Skeletal muscle cell (primary cell): ENCODE measurements around the gene PCDH1.
A peak's percentile ranks its signal among the peaks of the same experiment; 100 is the strongest.

Source experiments
- DNase-seq: peaks from one replicate; pipeline ENCODE4 v3.0.0-alpha.2; 2010; ENCODE audit warnings: low read depth
- H3K4me3 ChIP-seq: 2 replicates; pipeline ENCODE4 v1.5.1; 2011; ENCODE audit warnings: low read depth, mild to moderate bottlenecking, control low read depth, low read length, moderate library complexity

Gene PCDH1

GRCh38 chr5:141875795-141876627 lies 2.2 kb downstream of the PCDH1 start:
- H3K4me3 ChIP-seq: peak overlapping the region; percentile 24
- DNase-seq: no peak

- DNase-seq: no peak
- H3K4me3 ChIP-seq: no peak overlapping the region
These were observed 3.0 kb downstream of the PCDH1 start for GRCh38 chr5:141875022-141875740.

- no peak overlapping the region for H3K4me3 ChIP-seq
- DNase-seq: no peak
These were observed 3.8 kb downstream of the PCDH1 start for GRCh38 chr5:141874262-141874964.

GRCh38 chr5:141873933-141874261 lies 4.3 kb downstream of the PCDH1 start:
- H3K4me3 ChIP-seq: no peak overlapping the region
- DNase-seq: no peak

GRCh38 chr5:141872496-141873356 lies 5.5 kb downstream of the PCDH1 start:
- H3K4me3 ChIP-seq: no peak overlapping the region

GRCh38 chr5:141871870-141872269 lies 6.3 kb downstream of the PCDH1 start:
- no peak for DNase-seq
- no peak overlapping the region for H3K4me3 ChIP-seq

More at GRCh38 chr5:141872496-141873356, 5.5 kb downstream of the PCDH1 start:
- no peak for DNase-seq

GRCh38 chr5:141870871-141871270 lies 7.3 kb downstream of the PCDH1 start:
- H3K4me3 ChIP-seq: no peak overlapping the region
- DNase-seq: no peak

GRCh38 chr5:141870228-141870627 lies 8.0 kb downstream of the PCDH1 start:
- no peak overlapping the region for H3K4me3 ChIP-seq
- no peak for DNase-seq

GRCh38 chr5:141869514-141869913 lies 8.7 kb downstream of the PCDH1 start:
- H3K4me3 ChIP-seq: no peak overlapping the region
- no peak for DNase-seq

GRCh38 chr5:141869040-141869439 lies 9.2 kb downstream of the PCDH1 start:
- no peak for DNase-seq

GRCh38 chr5:141868541-141868940 lies 9.7 kb downstream of the PCDH1 start:
- H3K4me3 ChIP-seq: no peak overlapping the region
- DNase-seq: no peak

More at GRCh38 chr5:141869040-141869439, 9.2 kb downstream of the PCDH1 start:
- H3K4me3 ChIP-seq: no peak overlapping the region

- H3K4me3 ChIP-seq: no peak overlapping the region
- DNase-seq: no peak
These were observed 10.6 kb downstream of the PCDH1 start for GRCh38 chr5:141867651-141868050.

GRCh38 chr5:141867139-141867538 lies 11.1 kb downstream of the PCDH1 start:
- no peak overlapping the region for H3K4me3 ChIP-seq
- DNase-seq: no peak

GRCh38 chr5:141866096-141866495 lies 12.1 kb downstream of the PCDH1 start:
- no peak overlapping the region for H3K4me3 ChIP-seq
- no peak for DNase-seq

GRCh38 chr5:141865406-141865805 lies 12.8 kb downstream of the PCDH1 start:
- DNase-seq: no peak
- no peak overlapping the region for H3K4me3 ChIP-seq

GRCh38 chr5:141864371-141865370 lies 13.5 kb downstream of the PCDH1 start:
- DNase-seq: no peak
- H3K4me3 ChIP-seq: no peak overlapping the region

- H3K4me3 ChIP-seq: no peak overlapping the region
These were observed 14.5 kb downstream of the PCDH1 start for GRCh38 chr5:141863569-141864178.

More at GRCh38 chr5:141863569-141864178, 14.5 kb downstream of the PCDH1 start:
- no peak for DNase-seq
